ENCODE measurements around the gene YBX2. TPM values are rescaled to one million over a fixed set of nuclear protein-coding genes. Genes with fewer than 3 reads are reported as not detected.
A peak's percentile ranks its signal among the peaks of the same experiment; 100 is the strongest.

YBX2 gene
- total RNA-seq, 1 experiment from 2014 or later: 24.0 TPM

DNA sequence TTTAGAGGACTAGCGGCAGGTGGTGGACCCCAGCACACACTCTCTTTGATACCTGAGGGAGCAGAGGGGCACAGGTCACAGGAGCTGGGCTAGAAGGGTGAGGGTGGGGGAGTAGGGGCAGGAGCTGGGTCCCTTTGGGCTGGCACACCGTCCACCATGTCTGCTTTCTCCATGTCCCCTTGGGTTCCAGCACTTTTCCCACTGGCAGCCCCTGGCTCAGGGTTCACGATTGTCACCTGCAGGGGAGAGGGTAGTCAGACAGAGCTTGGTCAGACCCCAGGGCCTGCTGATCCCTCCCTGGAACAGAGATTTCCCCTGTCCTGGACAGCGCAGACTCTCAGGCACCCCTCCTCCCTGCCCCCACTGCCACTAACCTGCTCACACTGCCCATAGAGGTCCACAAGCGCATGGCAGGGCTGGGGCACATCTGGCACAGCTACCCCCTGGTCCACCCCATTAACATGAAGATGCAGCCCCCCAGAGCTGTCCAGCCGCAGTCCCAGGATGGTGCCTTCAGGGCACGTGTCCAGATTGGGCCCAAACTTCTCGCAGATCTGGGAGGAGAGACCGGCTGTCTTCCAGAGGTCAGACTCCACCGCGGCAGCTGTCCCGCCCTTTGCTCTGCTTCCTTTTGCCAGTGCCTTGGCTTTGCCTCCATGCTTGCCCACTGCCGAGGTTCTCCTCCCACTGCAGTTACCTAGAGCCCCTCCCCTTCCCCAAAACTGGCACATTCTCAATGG, 23.9 kb upstream of the YBX2 start:
- Histone ChIP-seq H2BK12ac (ENCODE audit: insufficient read length, low read depth, low read length) (no peak overlapping the region), H3K9ac (ENCODE audit: extremely low read depth, insufficient read length, low read length) (no peak overlapping the region), H4K91ac (ENCODE audit: insufficient read length, low read depth, low read length) (no peak overlapping the region), H4K5ac (ENCODE audit: insufficient read length, low read depth, low read length) (no peak overlapping the region), H4K20me1 (ENCODE audit: control insufficient read depth, insufficient read depth, insufficient read length) (no peaks in the 10 kb centered on the region), H3K27me3 (ENCODE audit: insufficient read depth, low read length) (no peaks in the 10 kb centered on the region), H3K79me2 (ENCODE audit: insufficient read depth, low read length) (no peaks in the 10 kb centered on the region), H2AFZ (ENCODE audit: low read length) (no peak overlapping the region), H3K23me2 (ENCODE audit: insufficient read length, low read depth, low read length, poor library complexity, severe bottlenecking) (peaks cover 10% of the 10 kb centered on the region), H2BK120ac (ENCODE audit: low read depth, low read length, poor library complexity, severe bottlenecking) (no peak overlapping the region), H3K9me3 (ENCODE audit: control insufficient read depth, low read depth, low read length) (no peaks in the 10 kb centered on the region), H3K23ac (ENCODE audit: insufficient read length, low read depth, low read length) (no peak overlapping the region), H3K27ac (ENCODE audit: insufficient read length, low read depth, low read length) (no peak overlapping the region), H2BK5ac (ENCODE audit: insufficient read length, low read length) (no peak overlapping the region), H2BK15ac (ENCODE audit: low read depth, low read length) (no peak overlapping the region), H3K4me1 (ENCODE audit: insufficient read depth, low read length) (no peaks in the 10 kb centered on the region), H3K79me1 (ENCODE audit: insufficient read depth, low read depth, low read length, poor library complexity, severe bottlenecking) (no peaks in the 10 kb centered on the region), H2BK20ac (ENCODE audit: low read depth, low read length, poor library complexity, severe bottlenecking) (no peak overlapping the region), H3K56ac (ENCODE audit: insufficient read length, low read depth, low read length) (no peak overlapping the region), H3T11ph (ENCODE audit: low read length) (no peak overlapping the region), H3K4me2 (ENCODE audit: insufficient read depth, insufficient read length, low read length) (no peak overlapping the region), H3K18ac (ENCODE audit: insufficient read length, low read depth, low read length) (no peak overlapping the region), H3K14ac (ENCODE audit: insufficient read depth, low read length) (no peak overlapping the region), H3K4ac (ENCODE audit: low read depth, low read length) (no peak overlapping the region), H2AK5ac (ENCODE audit: insufficient read length, low read length) (no peak overlapping the region), H4K8ac (replicated peaks; ENCODE audit: insufficient read length, low read depth, low read length) (no peak overlapping the region)
- peaks cover 43 to 78% (median 74%) of the 10 kb centered on the region in 3 experiments; a peak in 6 of 7 replicates for H3K36me3 Mint-ChIP-seq (ENCODE audit: insufficient read depth in 1 of 3, low read depth in 3 of 3)
- H3K4me3 Mint-ChIP-seq: peak overlapping the region in 1 of 2 experiments; percentile 14; a peak in 1 of 5 replicates
- no peak overlapping the region for H3K27ac Mint-ChIP-seq
- TF ChIP-seq, protein P1, sequence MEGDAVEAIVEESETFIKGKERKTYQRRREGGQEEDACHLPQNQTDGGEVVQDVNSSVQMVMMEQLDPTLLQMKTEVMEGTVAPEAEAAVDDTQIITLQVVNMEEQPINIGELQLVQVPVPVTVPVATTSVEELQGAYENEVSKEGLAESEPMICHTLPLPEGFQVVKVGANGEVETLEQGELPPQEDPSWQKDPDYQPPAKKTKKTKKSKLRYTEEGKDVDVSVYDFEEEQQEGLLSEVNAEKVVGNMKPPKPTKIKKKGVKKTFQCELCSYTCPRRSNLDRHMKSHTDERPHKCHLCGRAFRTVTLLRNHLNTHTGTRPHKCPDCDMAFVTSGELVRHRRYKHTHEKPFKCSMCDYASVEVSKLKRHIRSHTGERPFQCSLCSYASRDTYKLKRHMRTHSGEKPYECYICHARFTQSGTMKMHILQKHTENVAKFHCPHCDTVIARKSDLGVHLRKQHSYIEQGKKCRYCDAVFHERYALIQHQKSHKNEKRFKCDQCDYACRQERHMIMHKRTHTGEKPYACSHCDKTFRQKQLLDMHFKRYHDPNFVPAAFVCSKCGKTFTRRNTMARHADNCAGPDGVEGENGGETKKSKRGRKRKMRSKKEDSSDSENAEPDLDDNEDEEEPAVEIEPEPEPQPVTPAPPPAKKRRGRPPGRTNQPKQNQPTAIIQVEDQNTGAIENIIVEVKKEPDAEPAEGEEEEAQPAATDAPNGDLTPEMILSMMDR (conservative IDR thresholded peaks at IDR 0.05): no peak
- DNase-seq: no peak
- no peaks in the 10 kb centered on the region; a peak in 1 of 5 replicates for H3K9me3 Mint-ChIP-seq
- peaks cover 11 to 16% of the 10 kb centered on the region in 2 experiments for H3K4me1 Mint-ChIP-seq
- H3K27me3 Mint-ChIP-seq (ENCODE audit: low read depth): no peaks in the 10 kb centered on the region
- WGBS (ENCODE audit: extremely low coverage, insufficient read length, low lambda C conversion rate): no CpG with 5 or more reads among the region's 13 CpGs

Data from H9 (cell line).